ENCODE results near the gene CAMK2A.
"Not testable (repeated sequence)": the region's sequence is repeated elsewhere in the genome, so short reads cannot be mapped to it uniquely, and the experiment has no call there.

CAMK2A gene

DNA sequence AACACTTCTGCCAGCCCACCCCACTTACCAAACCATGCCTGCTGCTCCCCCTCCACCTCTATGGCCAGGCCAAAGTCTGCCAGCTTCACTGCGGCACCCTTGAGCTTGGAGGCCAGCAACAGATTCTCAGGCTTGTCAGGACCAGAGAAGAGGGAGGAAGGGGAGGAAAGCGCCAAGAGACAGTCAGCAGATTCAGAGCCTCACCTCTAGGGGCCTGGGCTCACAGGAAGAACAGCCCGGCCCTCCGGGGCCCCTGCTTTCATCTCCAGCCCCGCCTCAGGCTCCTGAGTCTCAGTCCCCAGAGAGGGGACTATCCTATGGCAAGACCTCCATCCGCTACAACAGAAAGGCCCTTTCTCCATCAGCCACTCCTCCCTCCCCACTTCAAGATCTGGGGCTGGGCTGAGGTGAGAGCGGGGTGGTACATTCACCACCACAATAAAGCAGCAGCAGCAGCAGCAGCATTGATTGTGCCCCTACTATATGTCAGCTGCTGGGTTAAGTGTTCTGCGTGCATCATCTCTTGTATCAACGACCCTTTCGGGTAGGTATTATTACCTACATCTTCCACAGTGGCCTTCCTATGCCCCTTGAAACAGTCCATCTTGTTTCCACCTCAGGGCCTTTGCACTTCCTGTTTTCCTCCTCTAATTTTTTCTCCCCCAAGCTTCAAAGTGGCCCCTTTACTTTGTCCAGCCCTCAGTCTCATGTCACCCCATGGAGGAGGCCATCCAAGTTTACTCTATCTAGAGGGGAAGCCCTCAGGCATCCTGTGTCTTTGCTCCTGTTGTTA is 36.0 kb downstream of the CAMK2A start:
- DNase-seq, result no peak

DNA sequence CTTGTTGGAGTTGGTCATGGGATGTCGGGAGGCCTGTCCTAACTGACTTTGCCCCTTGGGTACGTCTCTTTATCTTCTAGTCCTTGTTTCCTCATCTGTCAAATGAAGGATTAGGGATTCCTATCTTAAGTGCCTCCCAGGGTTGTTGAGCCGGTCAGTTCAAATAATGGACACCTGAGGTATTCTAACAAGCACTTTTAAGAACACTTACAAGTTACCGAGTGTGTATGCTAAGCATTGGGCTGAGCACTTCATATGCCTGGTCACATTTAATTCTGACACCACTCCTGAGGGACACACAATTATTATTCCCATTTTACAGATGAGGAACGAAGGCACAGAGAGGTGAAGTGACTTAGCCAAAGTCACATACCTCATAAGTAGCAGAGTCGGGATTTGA is 37.1 kb downstream of the CAMK2A start:
- DNase-seq, result no peak

DNA sequence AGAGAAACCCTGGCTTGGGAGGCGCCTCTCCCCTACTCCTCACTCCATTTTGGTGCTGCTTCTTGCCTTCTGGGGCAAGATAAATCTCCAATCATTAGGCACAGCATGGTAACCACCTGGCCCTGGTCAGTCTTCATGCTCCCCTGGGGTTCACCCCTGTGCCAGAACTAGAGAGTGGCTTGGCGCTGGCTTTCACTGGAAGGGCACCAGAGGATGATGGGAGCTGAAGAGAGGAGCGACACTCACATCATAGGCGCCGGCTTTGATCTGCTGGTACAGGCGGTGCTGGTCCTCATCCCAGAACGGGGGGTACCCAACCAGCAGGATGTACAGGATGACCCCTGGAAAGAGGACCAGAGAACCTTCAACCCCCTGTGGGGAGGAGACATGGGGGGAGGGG is 38.1 kb downstream of the CAMK2A start:
- no peak for DNase-seq

DNA sequence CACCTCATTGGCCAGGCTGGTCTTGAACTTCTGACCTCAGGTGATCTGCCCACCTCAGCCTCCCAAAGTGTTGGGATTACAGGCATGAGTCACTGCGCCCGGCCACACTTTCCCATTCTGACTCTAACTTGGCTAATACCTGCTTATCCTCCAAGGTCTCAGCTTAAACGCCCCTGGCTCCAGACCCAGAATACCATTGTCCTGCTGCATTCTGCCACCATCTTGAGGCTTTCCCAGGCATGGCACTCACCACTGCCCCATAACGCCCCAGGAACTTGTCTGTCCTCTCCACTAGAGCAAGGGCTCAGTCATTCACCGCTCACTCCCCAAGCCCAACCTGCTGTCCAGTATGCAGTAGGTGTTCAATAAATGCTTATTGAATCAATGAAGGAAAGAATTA is 39.8 kb downstream of the CAMK2A start:
- DNase-seq, result no peak

DNA sequence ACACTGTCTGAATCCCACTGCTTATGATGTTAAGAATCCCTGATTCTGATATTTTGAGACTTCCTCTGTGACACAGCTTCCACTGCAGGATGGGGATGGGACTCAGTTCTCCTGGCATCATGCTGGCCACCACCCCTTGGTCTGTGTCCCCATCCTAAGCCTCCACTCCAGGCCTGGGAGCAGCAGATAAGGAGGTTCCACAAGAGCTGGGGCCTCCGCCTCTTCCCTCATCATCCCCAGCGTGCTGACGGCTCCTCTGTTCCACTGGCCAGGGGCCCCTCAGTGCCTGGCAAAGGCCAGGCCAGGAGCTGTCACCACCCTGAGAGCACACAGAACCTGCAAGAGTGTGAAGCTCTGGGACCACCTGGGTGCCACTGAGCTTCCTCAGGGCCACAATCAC is 40.6 kb downstream of the CAMK2A start:
- no peak for DNase-seq

DNA sequence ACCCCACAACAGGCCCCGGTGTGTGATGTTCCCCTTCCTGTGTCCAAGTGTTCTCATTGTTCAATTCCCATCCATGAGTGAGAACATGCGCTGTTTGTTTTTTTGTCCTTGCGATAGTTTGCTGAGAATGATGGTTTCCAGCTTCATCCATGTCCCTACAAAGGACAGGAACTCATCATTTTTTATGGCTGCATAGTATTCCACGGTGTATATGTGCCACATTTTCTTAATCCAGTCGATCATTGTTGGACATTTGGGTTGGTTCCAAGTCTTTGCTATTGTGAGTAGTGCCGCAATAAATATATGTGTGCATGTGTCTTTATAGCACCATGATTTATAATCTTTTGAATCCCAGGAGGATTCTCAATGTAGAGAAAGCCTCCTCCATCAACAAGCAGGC is 41.1 kb downstream of the CAMK2A start:
- not testable (repeated sequence) for DNase-seq

DNA sequence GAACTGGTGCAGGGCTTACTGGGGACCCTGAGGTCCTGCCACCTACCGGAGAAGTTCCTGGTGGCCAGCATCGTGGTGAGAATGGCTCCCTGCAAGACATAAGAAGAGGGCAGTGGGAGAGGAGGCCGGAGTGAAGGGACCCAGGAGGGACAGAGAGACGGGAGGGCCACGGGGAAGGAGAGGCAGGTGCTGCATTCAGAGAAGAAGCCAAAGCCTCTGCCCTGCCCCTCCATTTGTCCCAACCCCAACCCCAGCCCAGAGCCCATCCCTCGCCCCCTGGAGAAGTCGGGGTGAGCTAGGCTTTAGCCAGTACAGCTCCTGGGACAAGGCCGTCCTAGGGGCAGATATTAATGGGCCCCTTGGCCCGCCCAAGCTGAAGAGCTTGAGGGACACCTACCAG is 41.8 kb downstream of the CAMK2A start:
- no peak for DNase-seq

DNA sequence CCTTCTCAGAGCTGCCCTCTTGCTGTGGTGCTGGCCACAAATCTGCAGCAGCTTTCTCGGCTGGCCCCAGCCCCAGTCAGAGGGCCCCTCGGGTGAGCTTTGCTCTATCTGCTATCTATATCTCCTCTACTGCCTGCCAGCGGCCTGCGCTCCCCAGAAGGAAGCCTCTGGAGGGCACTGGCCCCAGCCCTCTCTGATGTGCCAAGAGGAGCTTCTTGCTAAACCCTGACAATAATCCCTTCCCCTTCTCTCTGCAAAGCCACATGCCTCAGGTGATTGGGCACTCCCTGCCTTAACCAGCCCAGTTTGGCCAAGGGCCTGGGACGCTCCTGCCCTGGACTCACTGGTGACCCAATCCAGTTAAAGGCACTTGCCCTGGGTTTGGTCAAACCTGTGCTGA is 42.7 kb downstream of the CAMK2A start:
- DNase-seq, result no peak

DNA sequence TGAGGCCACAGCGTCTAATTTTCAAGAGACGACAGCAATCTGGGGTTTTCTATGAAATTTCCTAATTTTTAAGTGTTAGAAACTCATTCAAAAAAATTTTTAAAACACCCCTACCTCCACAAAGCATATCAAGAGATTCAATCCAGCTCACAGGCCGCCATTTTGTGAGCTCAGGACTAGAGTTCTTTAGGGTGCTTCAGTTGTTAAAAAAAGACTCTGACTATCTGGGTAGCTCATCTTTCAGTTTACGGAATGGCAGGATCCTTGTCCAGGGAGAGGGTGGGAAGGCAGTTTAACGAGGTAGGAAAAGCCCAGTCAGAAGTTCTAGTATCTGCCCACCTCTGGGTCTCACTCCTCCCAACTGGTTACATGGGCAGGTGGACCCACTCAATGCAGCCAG is 43.1 kb downstream of the CAMK2A start:
- DNase-seq, result no peak

DNA sequence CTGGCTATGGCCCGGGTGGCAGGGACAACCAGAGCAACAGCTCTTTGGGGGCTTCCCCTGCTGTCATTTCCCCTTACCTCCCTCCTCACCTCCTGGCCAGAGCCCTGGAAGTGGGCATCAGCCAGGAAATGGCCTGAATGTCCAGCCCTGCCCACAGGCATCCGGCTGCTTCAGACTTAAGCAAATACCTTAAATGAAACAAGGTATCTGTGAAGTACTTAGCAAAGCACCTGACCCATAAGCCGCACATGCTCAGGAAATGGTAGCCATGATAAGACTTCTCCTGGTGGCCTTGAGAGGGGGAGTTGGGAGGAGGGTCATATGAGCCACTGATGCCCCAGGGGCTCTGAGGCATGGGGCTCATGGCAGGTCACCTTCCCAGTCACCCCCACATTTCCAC is 43.8 kb downstream of the CAMK2A start:
- no peak for DNase-seq

DNA sequence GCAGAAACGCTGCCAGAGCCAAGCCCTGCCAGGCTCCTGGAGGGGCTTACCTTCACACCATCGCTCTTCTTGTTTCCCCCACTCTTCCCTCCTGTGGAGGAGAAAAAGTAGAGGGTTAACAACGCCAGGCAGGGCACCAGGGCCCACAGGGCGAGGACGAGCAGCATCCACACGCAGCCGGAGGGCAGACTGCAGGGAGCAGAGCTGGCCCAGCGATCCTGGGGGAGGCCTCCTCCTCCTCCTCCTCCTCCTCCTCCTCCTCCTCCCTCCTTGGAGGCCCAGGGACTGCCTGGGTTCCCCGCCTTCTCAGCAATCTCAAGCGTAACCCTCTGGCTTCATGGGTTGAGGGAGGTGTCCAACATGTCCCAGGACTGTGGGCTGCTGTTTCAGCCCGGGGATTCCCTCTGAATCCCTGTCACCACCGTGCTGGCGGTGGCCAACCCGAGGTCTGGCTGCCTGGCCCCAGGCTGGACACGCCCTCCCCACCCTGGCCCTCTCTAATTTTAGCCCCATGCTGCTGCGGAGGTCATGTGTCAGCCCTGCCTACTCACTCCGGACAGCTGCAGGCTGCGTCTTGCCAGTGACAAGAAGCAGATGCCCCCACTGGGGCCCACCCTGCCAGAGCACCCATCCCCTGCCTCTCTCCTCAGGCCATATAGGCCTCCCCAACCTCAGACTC is 44.3 kb downstream of the CAMK2A start:
- no peak for DNase-seq

DNA sequence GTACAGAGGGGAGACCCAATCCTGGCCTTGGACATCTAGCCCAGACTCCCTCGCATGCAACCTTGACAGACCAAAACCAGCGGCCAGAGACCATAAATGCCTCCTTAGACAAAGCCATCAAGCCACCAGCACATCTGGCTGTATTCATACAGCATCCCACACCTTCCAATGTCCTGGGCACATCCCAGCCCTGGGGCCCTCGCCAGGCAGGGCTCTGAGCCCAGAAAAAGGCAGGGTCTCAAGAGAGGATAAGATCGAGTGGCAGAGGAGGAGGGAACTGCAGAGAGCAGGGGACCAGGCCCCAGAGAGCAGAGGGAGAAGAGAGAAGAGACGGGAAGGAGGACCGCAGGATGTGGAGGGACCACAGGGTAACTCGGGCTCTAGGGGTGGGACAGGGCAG is 45.4 kb downstream of the CAMK2A start:
- DNase-seq, result no peak

DNA sequence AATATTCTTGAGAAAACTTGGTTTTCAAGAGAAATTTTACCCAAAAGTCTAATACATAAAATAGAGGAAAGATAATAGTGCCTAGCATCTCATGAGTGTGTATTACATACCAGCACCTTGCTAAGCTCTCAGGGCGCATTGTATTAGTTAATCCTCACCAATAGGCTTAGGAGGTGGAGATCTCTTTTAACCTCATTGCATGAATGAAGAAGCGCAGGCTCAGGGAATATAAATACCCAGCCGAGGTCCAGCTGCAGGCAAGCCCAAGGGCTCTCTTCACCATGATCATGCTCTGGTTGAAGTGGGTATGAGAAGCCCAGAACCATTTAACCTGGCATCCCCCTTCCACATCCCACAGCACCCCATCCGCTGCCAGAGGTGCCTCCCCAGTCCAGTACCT is 46.0 kb downstream of the CAMK2A start:
- DNase-seq, result no peak

DNA sequence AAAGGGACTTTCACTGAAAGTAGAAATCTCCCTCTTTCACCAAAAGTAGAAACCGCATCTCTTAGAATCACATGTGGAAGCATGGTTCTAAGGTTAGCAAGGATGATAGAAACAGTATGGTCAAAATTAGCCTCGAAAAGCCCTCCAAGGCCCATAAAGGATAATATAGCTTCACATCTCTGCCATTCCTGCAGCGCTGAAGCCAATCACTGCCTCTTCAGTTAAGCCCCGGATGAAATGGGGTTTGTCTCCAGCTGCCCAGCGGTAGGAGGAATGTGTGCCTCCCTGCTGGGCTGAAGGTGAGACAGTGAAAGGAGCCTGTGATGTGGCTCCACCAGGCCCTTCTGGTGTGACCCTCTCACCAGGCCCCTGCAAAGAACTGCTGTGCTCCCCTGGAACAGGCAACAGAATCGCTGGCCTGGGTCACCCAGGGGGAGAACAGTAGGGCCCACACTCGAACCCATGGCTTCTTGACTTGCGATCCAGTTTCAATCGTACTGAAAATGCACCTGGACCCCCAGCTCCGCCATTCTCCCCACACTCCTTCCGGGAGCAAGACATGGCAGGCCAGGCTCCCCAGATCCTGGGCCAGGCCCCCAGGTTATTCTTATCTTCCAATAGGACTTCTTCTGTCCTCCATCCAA is 47.2 kb downstream of the CAMK2A start:
- DNase-seq, result no peak

DNA sequence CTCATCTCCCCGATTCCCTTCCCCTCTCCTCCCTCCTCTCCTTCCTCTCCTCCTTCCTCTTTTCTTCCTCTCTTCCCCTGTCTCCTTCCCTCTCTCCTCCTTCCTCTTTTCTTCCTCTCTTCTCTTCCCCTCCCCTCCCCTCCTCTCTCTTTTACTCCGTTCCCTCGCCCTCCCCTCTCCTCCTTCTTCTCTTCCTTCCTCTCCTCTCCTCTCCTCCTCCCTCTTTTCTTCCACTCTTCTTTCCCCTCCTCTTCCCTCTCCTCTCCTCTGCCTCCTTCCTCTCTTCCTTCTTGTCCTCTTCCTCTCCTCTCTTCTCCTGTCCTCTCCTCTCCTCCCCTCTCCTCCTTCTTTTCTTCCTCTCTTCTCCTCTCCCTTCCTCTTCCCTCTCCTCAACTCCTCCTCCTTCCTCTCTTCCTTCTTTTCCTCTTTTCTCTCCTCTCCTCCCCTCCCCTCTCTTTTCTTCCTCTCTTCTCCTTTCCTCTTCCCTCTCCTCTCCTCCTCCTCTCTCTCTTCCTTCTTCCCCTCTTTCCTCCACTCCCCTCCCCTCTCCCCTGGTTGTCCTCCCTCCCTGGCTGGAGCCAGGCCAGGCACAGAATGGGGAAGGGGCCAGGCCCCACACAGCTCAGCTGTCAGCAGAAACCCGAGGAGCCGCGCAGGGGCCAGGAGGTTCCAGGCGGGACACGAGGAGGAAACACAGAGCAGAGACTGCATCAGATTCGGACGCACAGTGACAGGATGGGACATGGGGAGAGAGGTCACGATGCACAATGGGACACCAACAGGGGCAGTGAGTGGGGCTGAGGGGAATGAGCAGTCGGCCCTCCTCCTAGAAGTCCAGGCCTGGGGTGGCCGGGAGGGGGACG is 48.0 kb downstream of the CAMK2A start:
- no peak for DNase-seq

DNA sequence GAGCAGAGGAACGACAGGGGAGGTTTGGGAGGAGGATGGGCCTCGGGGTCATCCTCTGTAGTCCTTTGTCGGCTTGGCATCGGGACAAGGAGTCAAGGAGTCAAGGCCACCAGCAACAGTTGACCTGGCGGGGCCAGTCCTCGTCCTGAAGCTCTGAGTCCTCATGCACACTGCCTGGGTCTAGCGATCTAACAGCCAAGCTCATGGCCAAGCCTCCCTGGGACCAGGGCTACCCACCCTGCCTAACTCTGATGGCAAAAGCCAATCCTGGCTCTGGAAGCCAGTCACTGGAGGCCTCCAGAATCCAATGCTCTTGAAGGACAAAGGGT is 49.8 kb downstream of the CAMK2A start:
- no peak for DNase-seq

DNA sequence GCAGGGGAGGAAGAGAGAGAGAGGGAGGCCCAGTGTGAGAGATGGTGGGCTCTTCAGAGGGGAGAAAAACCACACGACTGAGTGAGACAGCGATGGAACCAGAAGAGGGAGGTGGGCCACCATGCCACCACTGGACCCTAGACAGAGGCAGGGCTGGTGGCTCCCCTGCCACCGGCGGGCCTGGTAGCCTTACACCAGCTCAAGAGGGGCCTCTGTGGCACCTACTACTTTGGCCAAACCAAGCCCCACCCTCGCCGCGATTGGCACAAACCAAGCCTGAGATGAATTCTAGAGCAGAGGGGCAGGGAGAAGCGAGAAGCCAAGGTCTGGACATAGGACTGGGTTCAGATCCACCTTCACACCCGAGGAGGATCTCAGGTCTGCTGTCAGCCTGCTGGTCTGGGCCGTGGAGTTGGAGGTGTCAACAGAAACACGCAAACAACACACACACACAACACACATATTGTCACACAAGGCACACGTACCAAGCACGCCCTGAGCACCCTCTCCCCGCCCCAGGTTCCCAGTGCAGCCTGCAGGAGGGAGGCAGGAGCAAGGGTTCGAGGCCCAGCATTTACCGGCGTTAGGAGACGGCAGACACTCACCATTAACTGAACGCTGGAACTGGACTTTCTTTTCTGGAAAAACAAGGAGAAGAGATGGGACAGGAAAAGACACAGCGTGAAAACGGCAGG is 50.3 kb downstream of the CAMK2A start:
- DNase-seq, result no peak

DNA sequence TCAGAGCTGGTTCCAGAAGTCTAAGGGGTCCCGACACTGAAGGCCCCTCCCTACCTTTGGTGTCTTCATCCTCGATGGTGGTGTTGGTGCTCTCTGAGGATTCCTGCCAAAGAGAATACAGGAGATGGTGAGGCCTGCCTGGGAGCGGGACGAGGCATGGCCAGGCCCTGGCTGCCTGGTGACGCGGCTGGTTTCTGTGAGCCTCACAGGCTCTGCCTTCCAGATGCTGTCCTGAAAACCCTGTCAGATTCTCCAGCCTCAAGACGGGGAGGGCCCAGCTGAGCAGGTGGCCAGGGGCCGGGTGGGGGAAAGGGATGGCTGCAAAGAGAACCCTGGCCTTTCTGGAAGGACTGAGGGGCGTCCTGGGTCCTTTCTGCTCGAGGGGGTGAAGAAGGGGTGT is 50.9 kb downstream of the CAMK2A start:
- DNase-seq, result no peak

DNA sequence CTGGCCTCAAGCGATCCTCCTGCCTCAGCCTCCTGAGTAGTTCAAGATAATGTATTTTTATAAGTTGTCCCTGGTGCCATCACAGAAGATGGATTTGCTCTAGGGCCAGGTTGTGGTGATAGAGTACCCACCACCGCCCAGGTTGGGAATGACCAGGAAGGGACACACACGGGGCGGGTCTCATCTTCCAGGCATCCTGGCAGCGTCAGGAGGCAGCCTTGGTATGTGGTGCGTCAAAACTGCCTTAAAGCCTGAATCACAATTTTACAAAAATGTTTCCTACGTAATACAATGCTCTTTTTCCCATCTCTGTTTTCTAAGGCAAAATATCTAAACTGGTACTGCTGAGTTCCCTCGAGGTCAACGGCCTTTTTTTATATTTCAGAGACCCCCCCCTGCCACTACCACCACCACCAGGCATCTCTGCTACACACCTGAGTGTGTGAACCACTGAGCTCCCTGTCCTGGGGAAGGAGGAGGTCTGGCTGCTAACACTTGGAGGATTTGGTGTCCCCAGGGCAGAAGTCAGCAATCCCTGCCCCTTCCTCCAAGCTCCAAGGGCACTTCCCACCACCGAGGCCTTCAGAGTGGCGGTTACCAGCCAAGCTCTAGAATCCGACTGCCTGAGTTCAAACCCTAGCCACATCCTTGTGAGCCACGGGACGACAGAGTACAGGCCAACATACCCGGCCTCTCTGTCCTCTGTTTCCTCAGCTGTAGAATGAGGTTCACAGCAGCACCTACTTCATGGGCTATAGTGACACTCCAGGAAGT is 52.4 kb downstream of the CAMK2A start:
- no peak for DNase-seq

DNA sequence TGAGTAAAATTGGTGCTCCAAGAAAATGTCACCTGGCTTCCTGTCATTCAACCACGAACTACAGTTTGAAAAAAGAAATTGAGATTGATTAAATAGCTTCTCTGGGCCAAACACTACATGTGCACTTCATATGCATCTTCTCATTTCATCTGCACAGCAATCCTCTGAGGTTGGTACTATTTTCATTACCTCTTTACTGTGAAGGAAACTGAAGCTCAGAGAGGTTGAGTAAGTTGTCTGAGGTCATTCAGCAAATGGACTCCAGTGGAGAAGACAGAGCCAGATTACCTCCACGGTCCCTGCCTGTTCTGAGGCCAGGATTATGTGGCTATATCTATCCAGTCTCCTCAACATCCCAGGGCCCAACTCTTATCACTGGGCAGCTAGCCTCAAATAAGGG is 53.3 kb downstream of the CAMK2A start:
- DNase-seq, result no peak

DNA sequence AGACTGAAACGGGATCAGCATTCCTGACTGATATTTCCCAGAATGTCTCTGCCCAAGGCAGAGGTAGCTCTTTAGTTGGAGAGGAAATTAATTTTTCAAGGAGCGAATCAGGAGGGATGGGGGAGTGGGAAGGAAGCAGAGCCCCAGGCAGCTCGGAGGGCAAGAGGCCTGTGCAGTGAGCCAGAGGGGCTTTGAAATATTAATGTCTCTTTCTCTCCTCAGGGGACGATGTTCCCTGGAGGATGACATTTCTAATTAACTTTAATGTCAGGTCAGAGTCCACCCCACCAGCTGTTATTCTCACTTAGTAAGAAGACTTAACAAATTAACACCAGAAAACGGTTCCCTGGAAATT is 54.1 kb downstream of the CAMK2A start:
- DNase-seq, result no peak
